Myocyte (in vitro differentiated cells): ENCODE results near the gene SAFB. TPM values are rescaled to one million over a fixed set of nuclear protein-coding genes. Genes with fewer than 3 reads are reported as not detected.

Experiments used
- total RNA-seq: library from RNA; depleted of rRNA; stranded (reverse); fragments of >200 nt; gene quantifications from 2 replicates; pipeline ENCODE4 v1.2.3, GENCODE V29; 2014

SAFB gene
- total RNA-seq, 1 donor from 2014 or later = 42.1 TPM

Other genes with a start within 250 kb of the SAFB start
- gene ZNRF4, start 167.7 kb upstream of the SAFB start, total RNA-seq = not detected in 2 replicates
- 0.05 TPM in 1 of 2 replicates, not detected in the other for gene TINCR, start 55.1 kb upstream of the SAFB start, total RNA-seq
- 30.8 and 35.1 TPM in 2 replicates for gene SAFB2, start 307 bp upstream of the SAFB start, total RNA-seq
- gene MICOS13, start 57.4 kb downstream of the SAFB start, total RNA-seq = 90.2 and 123 TPM in 2 replicates
- gene HSD11B1L, start 57.9 kb downstream of the SAFB start, total RNA-seq = 39.9 and 48.1 TPM in 2 replicates
- gene RPL36, start 67.2 kb downstream of the SAFB start, total RNA-seq = 605 and 876 TPM in 2 replicates
- gene LONP1, start 97.1 kb downstream of the SAFB start, total RNA-seq = 70.9 and 100 TPM in 2 replicates
- not detected in 2 replicates for gene CATSPERD, start 97.6 kb downstream of the SAFB start, total RNA-seq
- gene PRR22, start 161.7 kb downstream of the SAFB start, total RNA-seq = 0.53 and 1.1 TPM in 2 replicates
- 21.6 and 25.4 TPM in 2 replicates for gene DUS3L, start 168.1 kb downstream of the SAFB start, total RNA-seq
- gene NRTN, start 182.0 kb downstream of the SAFB start, total RNA-seq = not detected in 2 replicates
- not detected in 2 replicates for gene FUT6, start 216.6 kb downstream of the SAFB start, total RNA-seq
- gene FUT3, start 228.4 kb downstream of the SAFB start, total RNA-seq = not detected in 2 replicates
- not detected in 2 replicates for gene FUT5, start 247.5 kb downstream of the SAFB start, total RNA-seq